GM19438 (cell line): ENCODE results near the gene ZBTB25.

Source experiments
- ATAC-seq: cut with Tn5 transposase; IDR thresholded peaks from one replicate; pipeline ENCODE4 v1.9.1; 2021; ENCODE audit warnings: low read depth; ENCODE audit not compliant: unreplicated experiment

ZBTB25 gene

DNA sequence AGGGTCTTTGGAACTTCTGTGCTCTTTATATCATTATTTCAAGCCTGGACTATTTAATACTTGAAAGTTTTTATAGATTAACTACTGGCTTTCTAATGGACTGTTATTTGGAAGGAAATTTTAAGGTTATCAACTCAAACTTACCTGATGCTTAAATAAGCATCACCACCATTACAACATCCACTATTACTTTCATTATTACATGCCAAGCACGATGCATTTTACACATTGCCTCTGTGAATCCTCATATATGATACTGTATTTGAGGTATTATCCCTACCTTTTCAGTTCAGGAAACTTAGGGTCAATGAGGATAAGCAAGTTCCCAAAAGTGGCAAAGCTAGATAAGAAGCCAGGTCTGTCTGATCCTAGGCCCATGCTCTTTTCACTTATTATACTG is 13.3 kb upstream of the ZBTB25 start:
- ATAC-seq = no peak

DNA sequence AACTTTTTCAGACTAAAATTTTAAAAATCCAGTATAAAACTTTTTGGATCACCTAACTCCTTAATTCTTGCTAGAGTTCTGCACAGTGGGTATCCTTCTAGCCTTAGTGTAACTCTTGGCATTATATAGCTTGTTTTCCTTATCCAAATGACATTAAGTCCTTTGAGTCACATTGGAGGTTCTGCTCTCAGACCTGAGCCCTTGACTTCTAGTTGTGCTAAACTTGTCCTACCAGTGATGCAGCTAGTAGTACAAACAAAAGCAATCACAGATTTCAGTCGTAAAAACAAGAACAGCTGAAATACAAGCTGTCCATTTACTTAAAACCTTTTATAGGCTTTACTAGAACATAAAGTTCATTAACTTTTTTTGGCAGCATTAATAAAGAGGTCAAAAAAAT is 11.4 kb upstream of the ZBTB25 start:
- no peak for ATAC-seq

DNA sequence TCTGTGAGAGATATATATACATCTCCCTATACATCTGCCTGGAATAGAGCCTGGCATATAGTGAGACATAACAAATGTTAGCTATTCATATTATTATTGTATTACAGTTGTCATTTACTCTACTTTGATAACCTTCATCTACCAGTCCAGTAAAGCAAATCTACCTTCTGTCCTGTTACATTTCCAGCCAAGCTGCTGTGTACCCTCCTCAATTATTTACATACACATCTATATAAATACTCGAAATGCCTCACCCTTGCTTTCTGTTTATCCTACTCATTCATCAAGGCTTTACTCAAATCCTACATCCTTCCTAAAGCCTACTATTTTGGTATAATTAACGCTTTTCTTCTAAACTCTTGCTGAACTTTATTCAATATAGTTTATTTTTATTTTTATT is 9.6 kb upstream of the ZBTB25 start:
- ATAC-seq = no peak

DNA sequence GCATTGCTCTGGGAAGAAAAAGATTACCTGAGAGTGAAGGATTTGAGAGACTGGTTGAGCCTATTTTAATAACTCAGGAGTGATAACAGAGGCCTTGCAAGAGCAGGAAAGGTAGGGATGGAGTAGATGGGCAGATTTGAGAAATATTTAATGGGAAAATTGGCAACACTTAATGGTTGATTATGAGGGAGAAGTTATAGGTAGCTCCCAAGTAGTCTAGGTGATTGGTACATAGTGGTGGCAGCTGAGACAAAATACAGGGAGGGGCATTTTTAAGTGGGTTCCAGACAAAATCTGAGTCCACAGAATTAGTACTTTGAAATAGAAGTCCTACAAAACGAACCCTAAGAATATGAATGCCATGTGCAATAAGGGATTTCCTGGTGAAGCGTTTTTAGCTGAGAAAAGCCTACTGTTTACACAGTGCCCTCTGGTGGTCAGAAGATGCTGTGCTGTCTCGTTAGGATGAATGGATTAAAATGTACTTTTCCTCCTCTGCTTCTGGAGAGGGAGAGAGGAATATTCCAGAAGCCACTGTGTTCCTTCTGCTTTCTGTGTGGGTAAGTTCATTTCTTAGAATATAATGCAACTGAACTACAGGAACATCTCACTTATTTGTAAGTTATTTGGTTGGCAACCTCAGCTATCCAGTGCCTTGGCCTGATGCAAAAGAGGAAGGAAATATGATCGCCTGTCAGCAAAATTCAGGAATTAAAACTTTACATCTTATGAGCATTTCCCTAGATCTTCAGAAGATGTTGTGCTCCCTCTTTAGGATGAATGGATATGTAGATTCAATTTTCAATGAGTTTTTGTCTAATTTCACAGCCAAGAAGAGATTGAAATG is 7.4 kb upstream of the ZBTB25 start:
- no peak for ATAC-seq

DNA sequence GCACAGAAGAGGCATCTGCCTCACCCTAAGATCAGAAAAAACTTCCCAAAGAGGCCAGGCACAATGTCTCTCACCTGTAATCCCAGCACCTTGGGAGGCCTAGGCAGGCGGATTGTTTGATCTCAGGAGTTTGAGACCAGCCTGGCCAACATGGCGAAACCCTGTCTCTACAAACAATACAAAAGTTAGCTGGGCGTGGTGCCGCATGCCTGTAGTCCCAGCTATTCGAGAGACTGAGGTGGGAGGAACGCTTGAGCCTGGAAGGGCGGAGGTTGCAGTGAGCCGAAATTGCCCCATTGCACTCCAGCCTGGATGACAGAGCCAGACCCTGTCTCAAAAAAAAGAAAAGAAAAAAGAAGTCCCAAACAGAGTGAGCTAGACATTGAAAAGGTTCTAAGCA is 5.4 kb upstream of the ZBTB25 start:
- no peak for ATAC-seq

DNA sequence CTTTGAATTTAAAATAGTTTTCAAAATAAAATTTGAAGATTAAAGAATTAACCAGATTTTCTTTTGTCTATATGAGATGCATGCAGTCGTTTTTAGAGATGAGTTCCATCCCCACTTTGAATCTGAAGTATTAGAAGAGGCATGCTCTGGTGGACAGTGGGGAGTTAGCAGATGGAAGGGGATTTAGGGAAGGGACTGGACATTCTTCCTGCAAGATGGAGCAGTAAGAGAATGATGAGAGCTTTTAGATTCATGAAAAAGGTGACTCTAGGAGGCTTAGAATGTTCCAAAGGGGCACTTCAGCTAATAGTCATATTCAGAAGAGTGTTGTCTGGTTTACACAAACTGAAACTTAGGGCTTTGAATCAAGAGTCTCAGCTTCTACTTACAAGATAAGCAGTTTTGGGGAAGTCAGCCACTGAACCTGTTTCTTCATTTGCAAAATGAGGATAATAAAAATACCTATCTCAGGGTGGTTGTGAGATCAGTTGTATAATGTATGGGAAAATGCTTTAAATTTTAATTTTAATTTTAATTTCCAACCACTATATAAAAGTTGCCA is 4.7 kb upstream of the ZBTB25 start:
- no peak for ATAC-seq

DNA sequence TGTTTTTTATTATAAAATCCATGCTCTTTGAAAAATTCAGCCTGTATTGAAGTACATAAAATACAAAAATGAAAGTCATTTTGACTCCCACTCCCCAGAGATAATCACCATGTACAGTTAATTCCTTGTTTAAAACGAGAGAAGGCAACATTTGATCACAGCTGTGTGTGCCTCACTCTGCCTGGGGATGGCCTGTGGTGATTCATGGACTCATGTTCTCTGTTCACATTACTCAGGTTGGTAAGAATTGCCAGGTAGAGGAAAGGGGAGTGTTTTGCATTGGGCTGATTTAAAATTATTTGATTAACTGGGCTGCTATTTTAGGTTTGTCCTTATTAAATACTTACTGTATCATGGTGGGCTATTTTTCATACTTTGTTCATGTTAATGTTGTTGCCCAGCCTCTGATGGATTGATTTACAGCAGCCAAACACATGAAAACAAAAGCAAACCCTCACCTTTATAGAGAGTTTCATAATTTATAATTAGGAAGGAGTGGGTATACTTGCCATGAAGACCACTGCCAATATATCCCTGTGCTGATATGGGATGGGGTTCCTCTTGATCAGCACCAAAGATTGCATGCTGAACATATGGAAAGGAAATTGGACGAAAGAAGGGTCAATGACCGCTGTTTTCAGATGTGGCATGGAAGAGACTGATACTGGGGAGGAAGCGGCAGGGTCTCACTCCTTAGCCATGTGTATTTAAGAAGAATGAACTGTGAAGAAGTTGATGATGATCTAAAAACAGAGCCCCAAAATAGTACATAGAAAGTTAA is 3.9 kb upstream of the ZBTB25 start:
- ATAC-seq = no peak

DNA sequence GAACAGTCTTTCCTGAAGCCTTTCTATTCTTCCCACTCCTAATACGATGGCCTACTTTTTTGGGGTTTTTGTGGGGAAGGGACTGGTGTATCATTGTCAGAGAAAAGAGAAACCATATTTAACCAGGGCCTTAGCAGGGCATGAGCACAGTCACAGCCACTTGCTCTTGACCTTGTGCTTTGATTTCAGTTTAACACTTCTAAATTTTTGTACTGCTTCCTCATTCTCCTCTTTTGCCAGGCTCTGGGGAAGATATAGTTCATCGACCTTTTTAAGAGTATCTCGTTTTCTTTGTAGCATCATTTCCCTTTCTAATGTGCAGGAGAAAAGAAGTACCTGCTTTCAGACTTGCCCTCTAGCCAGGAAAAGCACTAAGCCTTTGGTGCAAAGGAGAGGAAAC is 3.1 kb upstream of the ZBTB25 start:
- ATAC-seq = no peak

DNA sequence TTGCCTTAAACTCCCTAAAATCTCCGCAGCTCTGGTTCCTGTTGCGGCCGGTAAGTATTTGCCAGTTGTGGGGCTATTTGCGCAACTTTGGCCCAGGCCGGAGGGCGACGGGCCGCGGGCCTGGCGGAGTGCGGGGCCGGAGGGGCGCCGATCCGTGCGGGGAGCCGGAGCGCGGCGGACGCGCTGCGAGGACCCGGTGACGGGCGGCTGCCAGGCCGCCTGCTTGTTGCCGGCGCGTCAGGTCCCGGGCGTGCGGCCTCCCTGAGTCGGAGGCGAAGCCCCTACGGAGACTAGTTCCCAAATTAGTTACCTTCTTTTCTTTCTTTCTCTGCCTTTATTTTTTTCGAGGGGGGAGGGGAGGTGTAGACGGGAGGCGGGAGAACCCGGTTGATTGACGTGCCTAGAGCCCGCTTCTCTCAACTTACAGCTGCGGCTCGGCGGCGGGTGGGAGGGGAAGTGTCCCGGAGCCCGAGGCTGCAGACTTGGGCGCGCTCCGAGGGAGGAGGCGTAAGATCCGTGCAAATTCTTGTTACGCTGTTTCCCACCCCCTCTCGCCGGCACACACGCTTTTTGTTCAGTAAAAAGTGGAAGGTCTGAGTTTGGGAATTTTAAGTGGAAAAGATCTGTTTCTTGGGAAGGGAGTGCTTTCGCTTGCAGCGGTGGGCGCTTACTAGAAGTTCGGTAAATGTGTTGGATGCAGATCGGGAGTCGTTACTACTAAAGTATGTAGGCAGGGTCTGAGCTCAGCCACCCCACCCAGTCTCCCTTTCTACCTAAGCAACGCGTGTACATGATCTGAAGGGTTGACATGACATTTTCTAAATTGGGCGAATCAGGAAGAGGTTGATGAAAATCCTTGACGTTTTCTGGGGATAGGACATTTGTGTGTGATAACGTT is 1.5 kb upstream of the ZBTB25 start:
- peak; percentile 20 for ATAC-seq

DNA sequence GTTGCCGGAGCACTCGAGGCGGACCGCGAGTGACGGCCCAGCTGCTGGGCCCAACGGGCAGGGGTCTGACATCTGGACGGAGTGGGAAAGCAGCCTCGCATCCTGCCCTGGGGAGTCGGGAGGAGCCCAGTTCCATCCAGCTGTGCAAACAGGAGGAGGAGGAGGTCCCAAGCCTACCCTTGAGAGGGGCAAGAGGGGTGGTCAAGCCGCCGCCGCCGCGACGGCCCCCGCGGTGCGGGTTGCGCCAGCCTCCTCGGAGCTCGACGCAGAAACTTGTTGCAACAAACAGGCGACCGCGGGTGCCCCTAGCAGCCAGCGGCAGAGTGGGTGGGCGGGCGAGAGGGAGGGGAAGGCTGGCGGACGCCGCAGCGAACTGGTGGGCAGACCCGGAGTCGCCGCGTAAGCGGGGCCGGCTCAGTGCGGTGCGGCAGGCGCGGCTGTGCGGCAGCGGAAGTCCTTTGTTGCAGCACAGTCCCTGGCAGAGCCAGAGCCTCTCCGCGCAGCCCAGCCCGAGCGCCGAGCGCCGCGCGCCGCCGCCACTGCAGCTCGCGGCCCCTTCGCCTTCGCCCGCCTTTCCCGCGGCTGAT is 765 bp upstream of the ZBTB25 start, which contains the start of gene ZBTB1:
Gene ZBTB1, plus strand, starts transcription at position 461 of the 587 bp plus-strand sequence. CDS start 16,735 bp downstream, outside the sequence.
- peak; percentile 18 for ATAC-seq

DNA sequence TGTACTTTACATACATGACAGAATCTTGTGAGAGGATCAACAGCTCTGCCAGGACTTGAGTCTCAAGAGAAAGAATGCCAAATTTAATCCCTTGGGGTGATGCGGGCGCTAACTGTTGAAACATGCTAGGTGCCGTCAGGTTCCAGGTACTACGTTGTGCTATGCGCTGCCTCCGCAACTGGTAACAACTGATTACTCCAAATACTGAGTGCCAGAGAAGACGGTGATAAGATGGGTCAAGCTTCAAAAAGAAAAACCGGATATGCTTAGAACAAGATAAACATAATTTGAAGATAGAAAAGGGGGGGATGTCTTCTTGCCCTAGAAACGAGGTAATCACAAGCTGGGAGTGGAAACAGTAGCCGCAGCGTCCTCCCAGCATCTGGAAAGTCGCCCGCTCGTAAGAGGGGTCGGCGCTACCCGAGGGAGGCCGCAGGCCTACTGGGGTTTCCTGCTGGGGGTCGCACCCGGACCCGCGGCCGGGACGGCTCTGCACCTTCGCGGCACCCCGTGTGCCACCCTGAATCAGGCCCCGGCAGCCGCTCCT is 678 bp downstream of the ZBTB25 start:
- ATAC-seq = no peak

DNA sequence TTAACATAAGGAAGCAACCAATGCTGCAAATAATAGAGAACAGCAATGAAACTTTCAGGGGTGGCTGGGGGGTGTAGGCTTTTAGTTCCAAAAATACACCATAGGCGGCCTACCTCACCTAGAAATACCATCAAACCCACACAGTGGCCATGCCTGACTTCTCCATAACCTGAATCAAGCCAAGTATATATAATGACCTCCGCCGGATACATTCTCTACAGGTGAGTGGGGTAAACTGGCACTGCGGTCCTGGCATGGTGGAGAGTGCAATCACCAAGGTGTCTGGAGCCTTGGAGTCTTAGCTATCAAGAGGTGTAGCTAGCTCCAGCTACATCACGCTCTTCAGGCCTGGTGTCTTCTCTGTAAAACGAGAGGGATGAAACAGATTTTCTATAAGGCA is 1.2 kb downstream of the ZBTB25 start:
- ATAC-seq = no peak

DNA sequence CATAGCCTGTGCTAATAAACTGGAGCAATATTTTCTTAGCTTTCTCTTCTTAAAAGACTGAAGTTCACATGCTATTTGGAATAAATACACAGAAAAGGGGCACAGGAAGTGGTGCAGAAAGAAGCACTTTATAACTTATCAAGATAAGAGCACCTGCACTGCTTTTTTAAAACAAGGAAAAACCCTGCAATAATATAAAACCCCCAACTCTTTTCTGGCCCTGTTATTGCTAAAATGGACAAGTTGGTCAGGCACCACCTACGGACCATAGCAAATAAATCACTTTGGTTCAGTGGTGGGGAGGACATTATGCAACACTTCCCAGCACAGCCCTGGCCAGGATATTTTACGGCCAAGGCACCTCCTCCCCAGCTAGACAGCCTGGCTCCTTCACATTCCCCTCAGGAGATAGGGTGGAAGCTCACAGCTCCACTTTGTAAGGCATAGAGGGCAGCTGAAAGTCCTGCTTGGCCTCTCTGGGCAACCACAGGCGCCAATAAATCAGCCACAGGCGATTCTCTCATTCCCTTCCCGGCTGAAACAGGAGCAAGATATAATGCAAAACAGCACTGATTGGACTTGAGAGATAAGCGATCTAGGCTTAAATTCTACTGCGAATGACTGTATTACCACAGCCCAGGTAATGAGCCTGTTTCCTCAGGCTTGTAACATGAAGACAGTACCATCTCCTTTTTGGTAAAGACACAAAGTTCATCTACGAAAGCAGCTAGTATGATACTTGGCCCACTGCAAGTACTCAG is 2.0 kb downstream of the ZBTB25 start:
- no peak for ATAC-seq

DNA sequence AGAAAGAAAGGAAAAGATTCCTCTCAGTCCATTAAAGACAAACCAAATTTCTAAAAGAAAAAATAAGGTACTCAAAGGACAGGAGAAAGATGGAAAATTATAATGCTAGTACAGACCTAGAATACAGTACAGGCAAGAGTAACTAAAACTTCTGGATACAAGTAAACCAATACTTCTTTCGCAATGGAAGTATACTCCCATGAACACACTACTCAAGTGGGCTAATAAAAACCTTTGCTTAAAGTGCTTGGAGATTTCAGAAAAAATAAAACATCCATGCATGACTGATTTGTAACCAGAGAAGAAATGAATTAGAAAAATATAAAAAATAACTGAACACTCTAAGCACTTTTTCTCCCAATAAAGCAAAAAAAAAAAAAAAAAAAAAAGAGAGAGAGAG is 3.5 kb downstream of the ZBTB25 start:
- no peak for ATAC-seq

DNA sequence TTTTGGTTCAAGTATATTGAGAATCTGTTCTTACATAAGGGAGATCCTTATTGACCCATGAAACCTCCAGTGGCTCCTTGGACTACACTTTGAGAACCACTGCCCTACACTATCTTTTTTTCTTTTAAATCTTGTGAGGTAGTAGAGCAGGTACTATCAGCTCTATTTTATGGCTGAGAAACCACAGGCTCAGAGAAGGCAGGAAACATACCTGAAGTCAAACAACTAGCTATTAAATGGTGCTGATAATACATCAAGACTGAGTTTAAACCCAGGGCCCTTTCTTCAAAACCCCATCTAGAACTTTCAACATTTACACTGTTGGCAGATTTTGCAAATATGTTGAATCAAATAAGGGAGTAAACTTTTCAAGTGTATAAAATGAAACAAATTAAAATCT is 6.9 kb downstream of the ZBTB25 start:
- no peak for ATAC-seq

DNA sequence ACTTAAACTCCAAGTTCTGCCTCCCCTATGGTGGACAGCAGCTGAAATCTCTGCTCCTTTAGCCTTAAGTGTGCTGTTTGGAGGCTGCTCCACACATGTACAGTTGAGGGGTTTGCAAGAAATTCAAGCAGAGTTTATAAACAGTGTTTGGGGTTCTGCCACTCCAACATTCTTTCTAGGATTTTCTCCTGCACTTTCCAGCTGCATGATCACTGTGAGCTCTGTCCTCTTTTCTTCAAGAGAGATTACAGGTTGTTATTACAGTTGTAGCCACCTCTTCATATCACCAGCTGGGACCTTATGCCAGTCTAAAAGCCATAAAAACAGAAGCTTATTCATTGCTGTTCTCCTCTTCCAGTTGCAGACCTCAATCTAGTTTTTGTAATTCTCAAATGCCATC is 8.4 kb downstream of the ZBTB25 start:
- no peak for ATAC-seq

DNA sequence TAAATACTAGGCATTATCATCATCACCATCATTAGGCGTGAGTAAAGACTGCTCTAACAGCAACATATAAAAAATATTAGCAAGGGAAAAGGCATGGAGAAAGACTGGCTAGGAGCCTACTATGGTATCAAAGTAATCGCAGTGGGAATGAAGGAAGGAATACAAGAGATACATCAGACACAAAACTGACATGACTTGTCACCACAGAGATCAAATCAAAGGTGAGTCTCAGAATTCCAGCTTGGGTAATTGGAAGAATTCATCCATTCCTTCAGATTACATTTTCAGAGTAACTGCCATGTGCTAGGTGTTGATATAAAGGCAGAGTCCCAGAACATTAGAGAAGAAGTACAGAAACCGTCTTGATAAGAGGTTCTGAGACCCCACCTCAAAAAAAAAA is 10.2 kb downstream of the ZBTB25 start:
- ATAC-seq = no peak

DNA sequence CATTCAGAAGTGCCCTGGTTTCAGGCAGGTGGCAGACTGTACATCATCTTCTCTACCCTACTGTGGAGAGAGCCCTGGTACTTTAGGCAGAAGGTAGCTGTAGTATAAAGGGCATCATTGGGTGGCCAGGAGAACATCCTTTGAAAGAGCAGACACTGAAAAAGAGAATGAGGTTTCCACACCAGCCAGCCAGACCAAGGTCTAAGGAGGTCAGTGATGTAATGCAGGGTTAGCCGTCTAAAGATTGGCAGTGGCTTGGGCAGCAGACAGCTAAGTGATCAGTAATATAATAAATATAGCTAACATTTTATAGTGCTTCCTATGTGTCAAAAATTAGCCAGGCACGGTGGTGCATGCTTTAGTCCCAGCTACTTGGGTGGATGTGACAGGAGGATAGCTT is 12.0 kb downstream of the ZBTB25 start:
- ATAC-seq = no peak

DNA sequence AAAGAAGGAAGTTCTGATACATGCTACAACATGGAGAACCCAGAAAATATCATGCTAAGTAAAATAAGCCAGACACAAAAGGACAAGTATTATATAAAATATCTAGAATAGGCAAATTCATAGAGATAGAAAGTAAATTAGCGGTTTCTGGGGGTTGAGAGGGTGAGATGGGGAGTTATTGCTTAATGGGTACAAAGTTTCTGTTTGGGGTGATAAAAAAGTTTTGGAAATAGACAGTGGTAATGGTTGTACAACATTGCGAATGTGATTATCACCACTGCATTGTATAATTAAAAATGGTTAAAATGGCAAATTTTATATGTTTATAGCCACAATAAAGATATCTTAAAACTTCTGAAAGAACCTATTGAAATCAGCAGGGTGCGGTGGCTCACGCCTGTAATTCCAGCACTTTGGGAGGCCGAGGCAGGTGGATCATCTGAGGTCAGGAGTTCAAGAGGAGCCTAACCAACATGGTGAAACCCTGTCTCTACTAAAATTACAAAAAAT is 15.0 kb downstream of the ZBTB25 start:
- no peak for ATAC-seq
